GM23338 (cell line): ENCODE data around the gene ZNF804B.

Source experiments
- CREB1 ChIP-seq: fragments of 250-450 bp; sonication (Bioruptor Pico); IDR thresholded peaks from 2 replicates; pipeline ENCODE4 v1.5.0; 2020; ENCODE audit warnings: low read depth, mild to moderate bottlenecking, moderate library complexity
- CTCF ChIP-seq, 2 experiments: fragments of 200-600 bp in 1 of 2; sonication (generic) in 1 of 2; conservative IDR thresholded peaks; 2 replicates each; pipeline versions ENCODE4 v1.5.1 to v1.6.1; 2016 to 2017; ENCODE audit warnings: antibody characterized with exemption in 2 of 2, low read depth in 2 of 2, mild to moderate bottlenecking in 2 of 2, moderate library complexity in 1 of 2
- EZH2 ChIP-seq: fragments of 200-600 bp; sonication (generic); IDR thresholded peaks from one replicate; pipeline ENCODE4 v1.8.0; 2017; ENCODE audit warnings: antibody characterized with exemption, mild to moderate bottlenecking, low read depth; ENCODE audit not compliant: unreplicated experiment
- POLR2AphosphoS5 ChIP-seq: IDR thresholded peaks from 2 replicates; pipeline ENCODE4 v1.6.1; 2016; ENCODE audit warnings: antibody characterized with exemption, low read depth

GRCh38 chr7:89017695-89018094, 258.2 kb downstream of the ZNF804B start:
- TF ChIP-seq CTCF (conservative IDR thresholded peaks at IDR 0.05; ENCODE audit: low read depth in 2 of 2) (no peak), EZH2 (no peak), POLR2AphosphoS5 (no peak), CREB1 (CRISPR knock-in tag) (no peak)
